Lung (tissue), 12 donors: ENCODE measurements around the gene ADPRS. TPM values are rescaled to one million over a fixed set of nuclear protein-coding genes. Genes with fewer than 3 reads are reported as not detected.
A peak's percentile ranks its signal among the peaks of the same experiment; 100 is the strongest.

Experiments used
- ATAC-seq: fragments of 200-7000 bp; cut with Tn5 transposase; one replicate; pipeline ENCODE4 v1.9.1; 2020; ENCODE audit warnings: moderate number of reproducible peaks; ENCODE audit not compliant: insufficient read depth, low FRiP score
- DNase-seq, 3 donors: peaks; one replicate each; pipeline ENCODE4 v3.0.0-alpha.2; 2013 to 2017
- H3K27ac ChIP-seq, 2 donors: one replicate each; pipeline ENCODE4 v1.5.1; 2013; ENCODE audit warnings: mild to moderate bottlenecking in 2 of 2, moderate library complexity in 2 of 2, control low read depth in 1 of 2, inconsistent platforms in 1 of 2, low read depth in 1 of 2, low read length in 1 of 2
- H3K27me3 ChIP-seq, 3 donors: one replicate each; pipeline ENCODE4 v1.5.1; 2013; ENCODE audit warnings: low read length in 2 of 3; ENCODE audit not compliant: control insufficient read depth in 3 of 3, insufficient read depth in 3 of 3
- H3K36me3 ChIP-seq, 4 donors: one replicate each; pipeline ENCODE4 v1.5.1; 2013; ENCODE audit warnings: low read length in 4 of 4, mild to moderate bottlenecking in 1 of 4, moderate library complexity in 1 of 4; ENCODE audit not compliant: control insufficient read depth in 4 of 4, insufficient read depth in 4 of 4
- H3K4me1 ChIP-seq, 5 donors: one replicate each; pipeline ENCODE4 v1.5.1; 2013; ENCODE audit warnings: low read length in 5 of 5, mild to moderate bottlenecking in 2 of 5, moderate library complexity in 1 of 5; ENCODE audit not compliant: control insufficient read depth in 5 of 5, insufficient read depth in 5 of 5
- H3K4me3 ChIP-seq: one replicate; pipeline ENCODE4 v1.5.1; 2013; ENCODE audit warnings: mild to moderate bottlenecking, control low read depth, moderate library complexity
- H3K9ac ChIP-seq, 2 donors: one replicate each; pipeline ENCODE4 v1.5.1; 2013; ENCODE audit warnings: low read length in 2 of 2, control low read depth in 1 of 2; ENCODE audit not compliant: insufficient read depth in 1 of 2
- H3K9me3 ChIP-seq, 4 donors: one replicate each; pipeline ENCODE4 v1.5.1; 2013; ENCODE audit warnings: low read length in 3 of 4, mild to moderate bottlenecking in 1 of 4, moderate library complexity in 1 of 4; ENCODE audit not compliant: control insufficient read depth in 4 of 4, insufficient read depth in 3 of 4
- WGBS, 2 donors: extraction: QIAGEN DNeasy Blood & Tissue Kit; methylation state at CpG; one replicate each; pipeline ENCODE4 v1.1.7; 2013; 5-methylcytosine and 5-hydroxymethylcytosine counted together
- polyA plus RNA-seq, 2 donors: library from polyadenylated mRNA; stranded (reverse); fragments of 200-250 nt; gene quantifications; one replicate each; pipeline ENCODE4 v1.2.1, GENCODE V29; 2013
- total RNA-seq, 2 donors: library from RNA; depleted of rRNA in 1 of 2; stranded (reverse); fragments of >200 nt in 1 of 2; gene quantifications; one replicate each; pipeline ENCODE4 v1.2.1, GENCODE V29; 2014 to 2021
- TF ChIP-seq, protein P1 (sequence below): IDR thresholded peaks from 2 replicates; pipeline ENCODE4 v1.5.1; 2012; ENCODE audit warnings: mild to moderate bottlenecking; ENCODE audit errors: control extremely low read depth, extremely low read depth
- donor health status: control.
- donor health status: control.
- donor health status: Bipolar disorder and iron deficiency.
- donor health status: healthy.
- donor health status: DM: yes; HTN: yes; CAD: no.

Gene ADPRS
- total and polyA plus RNA-seq, 4 donors, result 22.0 to 44.3 (median 32.5) TPM

DNA sequence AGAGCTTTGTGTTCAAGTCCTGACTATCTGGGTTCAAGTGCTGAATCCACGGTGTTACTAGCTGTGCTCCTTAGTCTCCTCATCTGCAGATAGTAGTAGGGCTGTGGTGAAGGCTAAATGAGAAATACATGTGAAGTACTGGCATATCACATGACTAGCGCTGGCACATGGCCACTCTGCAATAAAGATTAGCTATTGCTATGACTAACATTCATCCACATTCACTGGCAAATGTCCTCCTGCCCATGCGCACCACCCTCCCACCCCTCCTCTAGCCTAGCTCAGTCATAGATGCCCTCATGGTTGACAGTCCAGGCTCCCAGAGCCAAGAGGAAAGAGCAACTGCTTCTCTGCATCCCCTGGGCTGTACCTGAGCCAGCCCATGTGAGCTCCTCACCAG lies 44.8 kb downstream of the ADPRS start:
- ATAC-seq (peak; percentile 43), DNase-seq (peak in 1 of 3 donors; percentile 35)
- TF ChIP-seq, protein P1, sequence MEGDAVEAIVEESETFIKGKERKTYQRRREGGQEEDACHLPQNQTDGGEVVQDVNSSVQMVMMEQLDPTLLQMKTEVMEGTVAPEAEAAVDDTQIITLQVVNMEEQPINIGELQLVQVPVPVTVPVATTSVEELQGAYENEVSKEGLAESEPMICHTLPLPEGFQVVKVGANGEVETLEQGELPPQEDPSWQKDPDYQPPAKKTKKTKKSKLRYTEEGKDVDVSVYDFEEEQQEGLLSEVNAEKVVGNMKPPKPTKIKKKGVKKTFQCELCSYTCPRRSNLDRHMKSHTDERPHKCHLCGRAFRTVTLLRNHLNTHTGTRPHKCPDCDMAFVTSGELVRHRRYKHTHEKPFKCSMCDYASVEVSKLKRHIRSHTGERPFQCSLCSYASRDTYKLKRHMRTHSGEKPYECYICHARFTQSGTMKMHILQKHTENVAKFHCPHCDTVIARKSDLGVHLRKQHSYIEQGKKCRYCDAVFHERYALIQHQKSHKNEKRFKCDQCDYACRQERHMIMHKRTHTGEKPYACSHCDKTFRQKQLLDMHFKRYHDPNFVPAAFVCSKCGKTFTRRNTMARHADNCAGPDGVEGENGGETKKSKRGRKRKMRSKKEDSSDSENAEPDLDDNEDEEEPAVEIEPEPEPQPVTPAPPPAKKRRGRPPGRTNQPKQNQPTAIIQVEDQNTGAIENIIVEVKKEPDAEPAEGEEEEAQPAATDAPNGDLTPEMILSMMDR, result no peak
- H3K27ac ChIP-seq, result no peak overlapping the region
- peaks cover 0 to 15% (median 5%) of the 10 kb centered on the region in 4 donors for H3K36me3 ChIP-seq
- 79 to 94% methylated on average over 3 of the region's 3 CpGs for WGBS, 2 donors
- H3K9ac ChIP-seq, result no peak overlapping the region
- H3K4me3 ChIP-seq, result no peak overlapping the region
- H3K4me1 ChIP-seq, result peaks cover 0 to 30% (median 0%) of the 10 kb centered on the region in 5 donors
- H3K9me3 ChIP-seq, result no peaks in the 10 kb centered on the region
- no peaks in the 10 kb centered on the region for H3K27me3 ChIP-seq

DNA sequence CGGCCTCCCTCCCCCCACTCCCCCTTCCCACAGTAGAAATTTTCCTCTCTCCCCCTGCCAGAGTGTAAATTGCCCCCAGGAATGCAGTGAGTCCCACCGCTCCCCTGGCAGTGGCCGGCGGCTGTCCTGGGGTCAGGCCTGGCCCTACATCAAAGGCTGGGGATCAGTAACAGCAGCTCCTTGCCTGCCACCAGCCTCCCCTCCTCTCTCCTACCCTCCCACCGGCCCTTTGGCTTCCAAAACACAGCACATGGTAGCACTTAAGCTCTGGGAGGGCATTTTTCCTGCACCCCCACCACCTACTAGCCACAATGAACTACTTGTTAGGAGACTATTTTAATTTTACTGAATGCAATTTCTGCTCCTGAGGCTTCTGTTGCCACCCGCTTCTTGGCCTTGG lies 45.3 kb downstream of the ADPRS start:
- ATAC-seq, result no peak
- WGBS, 2 donors, result 80 to 86% methylated on average over 6 of the region's 6 CpGs
- Histone ChIP-seq H3K27me3 (no peaks in the 10 kb centered on the region), H3K4me1 (peaks cover 0 to 30% (median 0%) of the 10 kb centered on the region in 5 donors), H3K9ac (no peak overlapping the region), H3K9me3 (no peaks in the 10 kb centered on the region), H3K27ac (no peak overlapping the region), H3K4me3 (no peak overlapping the region), H3K36me3 (peaks cover 0 to 15% (median 7%) of the 10 kb centered on the region in 4 donors)
- DNase-seq, result no peak
- TF ChIP-seq, protein P1, result no peak

- H3K36me3 ChIP-seq, result peaks cover 0 to 18% (median 7%) of the 10 kb centered on the region in 4 donors
- H3K4me3 ChIP-seq, result no peak overlapping the region
- no peaks in the 10 kb centered on the region for H3K9me3 ChIP-seq
- TF ChIP-seq, protein P1, result peak; percentile 42
- no peak overlapping the region for H3K9ac ChIP-seq
- H3K4me1 ChIP-seq, result peaks cover 0 to 30% (median 0%) of the 10 kb centered on the region in 5 donors
- DNase-seq, result peak; percentile 59 to 73 (median 68)
- peak overlapping the region in 1 of 2 donors; percentile 59 for H3K27ac ChIP-seq
- no peak for ATAC-seq
- 54 to 59% methylated on average over 7 of the region's 7 CpGs for WGBS, 2 donors
- H3K27me3 ChIP-seq, result no peaks in the 10 kb centered on the region
Measured at GRCh38 chr1:36134505-36135329, 46.0 kb downstream of the ADPRS start.
